ENCODE results near the gene LONRF2.
A peak's percentile ranks its signal among the peaks of the same experiment; 100 is the strongest.

Gene LONRF2

DNA sequence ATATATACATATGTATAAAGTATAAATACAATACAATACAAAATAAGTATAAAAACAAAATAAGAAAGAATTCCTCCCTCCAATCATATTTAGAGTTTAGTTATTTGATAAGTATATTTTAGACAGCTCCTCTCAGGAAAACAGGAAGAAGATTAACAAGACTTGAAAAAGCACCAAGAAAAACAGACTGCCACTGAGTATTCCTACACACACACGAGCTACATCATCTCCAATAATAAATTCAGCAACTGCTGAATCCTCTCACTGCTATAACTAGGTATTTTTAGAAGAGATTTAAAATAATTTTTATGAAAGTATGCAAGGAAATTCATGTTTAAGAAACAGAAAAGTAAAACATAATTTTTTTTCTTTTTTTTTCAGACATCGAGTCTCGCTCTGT lies 13.0 kb downstream of the LONRF2 start:
- H3K4me2 ChIP-seq, result no peak overlapping the region
- TF ChIP-seq Cebpa-rat (IDR thresholded peaks at IDR 0.05), result no peak
- H3K4me3 ChIP-seq, result no peak overlapping the region
- no peaks in the 10 kb centered on the region for H4K20me1 ChIP-seq
- no peak overlapping the region for H3K27ac ChIP-seq
- peaks cover under 1 to 7% (median under 1%) of the 10 kb centered on the region in 11 experiments; a peak in 12 of 22 replicates for H3K9me3 ChIP-seq (replicated peaks in 1 of 11)
- H3K9ac ChIP-seq, result no peak overlapping the region
- no peaks in the 10 kb centered on the region for H3K27me3 ChIP-seq
- H3K36me3 ChIP-seq, result no peaks in the 10 kb centered on the region
- H3K4me1 ChIP-seq, result no peaks in the 10 kb centered on the region

- Histone ChIP-seq H3K27me3 (no peaks in the 10 kb centered on the region), H3K27ac (no peak overlapping the region), H3K4me2 (no peak overlapping the region), H3K4me3 (no peak overlapping the region), H3K9me3 (replicated peaks in 1 of 11) (peaks cover 4 to 20% (median 9%) of the 10 kb centered on the region in 11 experiments; a peak in 21 of 22 replicates), H3K9ac (no peak overlapping the region), H4K20me1 (no peaks in the 10 kb centered on the region), H3K4me1 (no peaks in the 10 kb centered on the region), H3K36me3 (no peaks in the 10 kb centered on the region)
- no peak for TF ChIP-seq Cebpa-rat (IDR thresholded peaks at IDR 0.05)
Observed at GRCh38 chr2:100303744-100304143, 18.6 kb downstream of the LONRF2 start.

DNA sequence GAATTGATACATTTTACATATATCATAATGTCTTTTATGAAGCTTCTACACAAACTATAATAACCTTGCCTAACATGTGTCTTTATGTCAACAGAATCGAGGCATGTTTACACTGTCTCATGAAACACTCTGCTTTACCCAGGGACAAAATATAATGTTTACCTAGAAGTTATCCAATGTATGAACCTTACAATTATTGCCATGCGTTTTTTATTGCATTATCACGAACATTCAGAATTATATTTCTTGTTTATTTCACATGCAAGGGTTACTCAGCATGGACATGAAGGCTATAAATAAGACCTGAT lies 19.8 kb downstream of the LONRF2 start:
- no peaks in the 10 kb centered on the region for H3K36me3 ChIP-seq
- no peak for TF ChIP-seq Cebpa-rat (IDR thresholded peaks at IDR 0.05)
- no peak overlapping the region for H3K4me2 ChIP-seq
- H3K4me3 ChIP-seq, result no peak overlapping the region
- peaks cover 4 to 20% (median 9%) of the 10 kb centered on the region in 11 experiments; a peak in 21 of 22 replicates for H3K9me3 ChIP-seq (replicated peaks in 1 of 11)
- no peak overlapping the region for H3K27ac ChIP-seq
- no peak overlapping the region for H3K9ac ChIP-seq
- H3K4me1 ChIP-seq, result no peaks in the 10 kb centered on the region
- no peaks in the 10 kb centered on the region for H3K27me3 ChIP-seq
- H4K20me1 ChIP-seq, result no peaks in the 10 kb centered on the region

- Histone ChIP-seq H4K20me1 (no peaks in the 10 kb centered on the region), H3K9ac (no peak overlapping the region), H3K4me3 (no peak overlapping the region), H3K27me3 (no peaks in the 10 kb centered on the region), H3K27ac (no peak overlapping the region), H3K9me3 (replicated peaks in 1 of 11) (peaks cover 4 to 20% (median 9%) of the 10 kb centered on the region in 11 experiments; a peak in 21 of 22 replicates), H3K4me2 (no peak overlapping the region), H3K4me1 (no peaks in the 10 kb centered on the region), H3K36me3 (no peaks in the 10 kb centered on the region)
- TF ChIP-seq Cebpa-rat (IDR thresholded peaks at IDR 0.05), result no peak
Observed at GRCh38 chr2:100301881-100302584, 20.3 kb downstream of the LONRF2 start.

GRCh38 chr2:100299548-100299947 lies 22.8 kb downstream of the LONRF2 start:
- no peaks in the 10 kb centered on the region for H3K4me1 ChIP-seq
- no peak for TF ChIP-seq Cebpa-rat (IDR thresholded peaks at IDR 0.05)
- H3K27me3 ChIP-seq, result no peaks in the 10 kb centered on the region

DNA sequence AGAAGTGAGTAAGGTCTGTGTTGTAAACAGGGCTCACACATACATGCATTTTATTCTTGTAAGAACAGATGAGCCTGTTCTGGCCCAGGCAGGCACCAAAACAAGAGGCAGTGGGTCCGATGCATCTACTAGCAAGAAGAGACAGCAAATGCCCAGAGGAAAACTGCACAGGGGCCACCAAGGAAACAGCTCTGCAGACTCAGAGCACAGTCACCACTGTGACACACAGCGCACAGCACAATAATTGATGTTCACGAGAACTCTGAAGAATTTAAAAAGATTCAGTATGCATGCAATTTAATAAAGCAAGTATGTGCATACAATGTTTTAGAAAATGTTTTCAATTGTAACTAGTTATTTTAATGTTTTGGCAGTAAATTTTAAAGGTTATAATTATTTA lies 24.8 kb downstream of the LONRF2 start:
- Histone ChIP-seq H3K9me3 (replicated peaks in 1 of 11) (no peaks in the 10 kb centered on the region), H3K36me3 (no peaks in the 10 kb centered on the region), H3K27ac (no peak overlapping the region), H3K9ac (no peak overlapping the region), H3K27me3 (peaks cover 0 to 17% (median 0%) of the 10 kb centered on the region in 11 experiments; a peak in 5 of 22 replicates), H3K4me2 (no peak overlapping the region), H3K4me1 (peaks cover 0 to under 1% (median 0%) of the 10 kb centered on the region in 10 experiments; a peak in 1 of 20 replicates), H4K20me1 (no peaks in the 10 kb centered on the region; a peak in 1 of 22 replicates), H3K4me3 (no peak overlapping the region)
- TF ChIP-seq Cebpa-rat (IDR thresholded peaks at IDR 0.05), result no peak

More at GRCh38 chr2:100299548-100299947, 22.8 kb downstream of the LONRF2 start:
- Histone ChIP-seq H3K4me2 (no peak overlapping the region), H3K36me3 (no peaks in the 10 kb centered on the region), H3K27ac (no peak overlapping the region), H3K9me3 (replicated peaks in 1 of 11) (peaks cover 4 to 16% (median 9%) of the 10 kb centered on the region in 11 experiments; a peak in 21 of 22 replicates), H3K4me3 (no peak overlapping the region), H3K9ac (no peak overlapping the region), H4K20me1 (no peaks in the 10 kb centered on the region)

- no peak for TF ChIP-seq Cebpa-rat (IDR thresholded peaks at IDR 0.05)
- H3K9ac ChIP-seq, result no peak overlapping the region
- no peak overlapping the region for H3K4me2 ChIP-seq
- peaks cover 0 to 32% (median 14%) of the 10 kb centered on the region in 11 experiments; a peak in 12 of 22 replicates for H3K27me3 ChIP-seq
- no peaks in the 10 kb centered on the region for H3K36me3 ChIP-seq
- H3K9me3 ChIP-seq (replicated peaks in 1 of 11), result peaks cover 0 to 3% (median 0%) of the 10 kb centered on the region in 11 experiments; a peak in 1 of 22 replicates
- no peak overlapping the region for H3K4me3 ChIP-seq
- H3K27ac ChIP-seq, result no peak overlapping the region
- H3K4me1 ChIP-seq, result peaks cover 17 to 24% (median 21%) of the 10 kb centered on the region in 10 experiments
- no peaks in the 10 kb centered on the region; a peak in 1 of 22 replicates for H4K20me1 ChIP-seq
Observed at GRCh38 chr2:100294162-100294497, 28.2 kb downstream of the LONRF2 start.

DNA sequence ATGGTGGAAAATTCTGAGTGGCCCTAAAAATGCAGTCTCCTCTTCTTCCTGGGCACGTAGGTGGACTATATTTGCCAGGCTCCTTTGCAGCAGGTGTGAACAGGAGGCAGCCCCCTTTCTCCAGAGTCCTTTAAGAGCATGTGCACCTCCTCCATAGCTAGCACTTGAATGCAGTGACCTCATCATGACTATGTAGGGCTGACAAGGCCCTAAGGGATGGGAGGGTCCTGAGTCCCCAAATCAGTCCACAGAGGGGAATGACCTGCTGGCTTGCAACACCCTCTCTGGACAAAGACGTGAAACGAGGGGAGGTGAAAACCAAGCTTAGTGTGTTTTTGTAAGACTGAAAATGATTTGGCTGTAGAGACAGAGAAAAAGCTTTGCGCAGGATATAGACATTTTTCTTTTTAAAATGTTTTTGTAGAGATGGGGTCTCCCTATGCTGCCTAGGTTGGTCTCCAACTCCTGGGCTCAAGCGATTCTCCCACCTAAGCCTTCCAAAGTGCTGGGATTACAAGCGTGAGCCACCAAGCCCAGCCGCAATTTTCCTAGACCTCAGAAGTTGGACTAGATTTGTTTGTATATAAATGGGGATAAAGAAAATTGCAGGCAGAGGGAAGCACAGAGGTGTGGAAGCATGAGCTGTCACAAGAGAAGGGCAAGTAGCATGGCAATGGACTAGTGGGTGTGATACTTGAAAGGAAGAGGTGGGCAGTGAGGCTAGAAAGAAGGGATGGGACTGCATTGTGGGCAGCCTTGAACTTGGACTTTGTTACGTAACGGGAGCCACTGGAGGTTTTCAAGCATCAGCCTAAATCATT lies 28.8 kb downstream of the LONRF2 start:
- no peak for TF ChIP-seq Cebpa-rat (IDR thresholded peaks at IDR 0.05)
- Histone ChIP-seq H3K4me1 (peaks cover 17 to 28% (median 22%) of the 10 kb centered on the region in 10 experiments), H3K4me2 (no peak overlapping the region), H3K4me3 (no peak overlapping the region), H3K9me3 (replicated peaks in 1 of 11) (peaks cover 0 to 3% (median 0%) of the 10 kb centered on the region in 11 experiments; a peak in 1 of 22 replicates), H3K9ac (no peak overlapping the region), H3K27ac (no peak overlapping the region), H3K27me3 (peaks cover 0 to 32% (median 14%) of the 10 kb centered on the region in 11 experiments; a peak in 12 of 22 replicates), H4K20me1 (no peaks in the 10 kb centered on the region; a peak in 1 of 22 replicates), H3K36me3 (no peaks in the 10 kb centered on the region)

- H3K4me3 ChIP-seq, result no peak overlapping the region
- H3K27ac ChIP-seq, result peak overlapping the region in 3 of 11 experiments; percentile 29 to 56 (median 45); a peak in 4 of 22 replicates
Observed at GRCh38 chr2:100292022-100292580, 30.2 kb downstream of the LONRF2 start.

More at GRCh38 chr2:100292022-100292580, 30.2 kb downstream of the LONRF2 start:
- H3K36me3 ChIP-seq, result no peaks in the 10 kb centered on the region
- peaks cover 17 to 28% (median 22%) of the 10 kb centered on the region in 10 experiments for H3K4me1 ChIP-seq
- H3K27me3 ChIP-seq, result peaks cover 0 to 32% (median 14%) of the 10 kb centered on the region in 11 experiments; a peak in 12 of 22 replicates
- H3K9ac ChIP-seq, result 0 out of 22 replicates have a peak overlapping the region, but pooled peaks of 1 of the 11 experiments have one; percentile 27
- TF ChIP-seq Cebpa-rat (IDR thresholded peaks at IDR 0.05), result no peak; a peak in 2 of 22 replicates
- peaks cover 0 to 3% (median 0%) of the 10 kb centered on the region in 11 experiments; a peak in 1 of 22 replicates for H3K9me3 ChIP-seq (replicated peaks in 1 of 11)
- H3K4me2 ChIP-seq, result peak overlapping the region in 10 of 11 experiments; percentile 10 to 68 (median 58); a peak in 14 of 22 replicates
- H4K20me1 ChIP-seq, result no peaks in the 10 kb centered on the region; a peak in 1 of 22 replicates

Data from BLaER1 treated with 17β-estradiol and CSF1 and Interleukin-3, amounts not matched to agents 10 nM and 100 nM (cell line).